ENCODE data around the gene C1QL2.

C1QL2 gene

DNA sequence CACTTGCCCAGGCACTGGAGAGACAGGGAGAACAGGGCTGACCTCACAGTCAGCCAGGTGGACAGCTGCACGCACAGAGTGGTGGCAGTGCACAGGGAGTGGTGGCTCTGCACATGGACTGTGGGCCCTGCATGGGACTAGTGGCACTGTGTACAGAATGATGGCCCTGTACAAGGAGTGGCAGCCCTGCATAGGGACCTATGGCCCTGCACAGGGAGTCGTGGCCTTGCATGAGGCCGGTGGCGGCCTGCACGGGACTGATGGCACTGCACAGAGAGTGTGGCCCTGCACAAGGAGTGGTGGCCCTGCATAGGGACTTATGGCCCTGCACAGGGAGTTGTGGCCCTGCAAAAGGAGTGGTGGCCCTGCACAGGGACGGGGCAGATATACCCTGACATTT is 46.0 kb upstream of the C1QL2 start:
- H3K36me3 ChIP-seq (replicated peaks in 1 of 2; ENCODE audit: control insufficient read depth in 2 of 2, insufficient read depth in 2 of 2, low read length in 2 of 2): no peaks in the 10 kb centered on the region
- H3K23ac ChIP-seq (ENCODE audit: low read depth, low read length, poor library complexity): no peak overlapping the region
- H2BK5ac ChIP-seq (ENCODE audit: low read length): no peak overlapping the region
- H3K4me1 ChIP-seq (ENCODE audit: control insufficient read depth in 2 of 2, insufficient read depth in 1 of 2, low read depth in 1 of 2, low read length in 2 of 2): no peaks in the 10 kb centered on the region
- no peak for DNase-seq (ENCODE audit: low spot score)
- H4K8ac ChIP-seq (ENCODE audit: low read depth, low read length): no peak overlapping the region
- no peak overlapping the region for H2AK5ac ChIP-seq (ENCODE audit: low read depth, low read length)
- H3K4me3 ChIP-seq (ENCODE audit: low read length in 2 of 2): no peak overlapping the region
- no peak overlapping the region for H2BK15ac ChIP-seq (ENCODE audit: low read length)
- H3K4ac ChIP-seq (ENCODE audit: low read length): no peak overlapping the region
- no peak overlapping the region for H3K14ac ChIP-seq (ENCODE audit: low read length)
- no peak overlapping the region for H3K27ac ChIP-seq (replicated peaks; ENCODE audit: low read length)
- no CpG with 5 or more reads among the region's 6 CpGs for WGBS, 2 donors (ENCODE audit: extremely low coverage in 2 of 2, insufficient read length in 2 of 2, insufficient replicate concordance in 1 of 2)
- H2BK120ac ChIP-seq (ENCODE audit: low read depth, low read length): no peak overlapping the region
- H2BK12ac ChIP-seq (ENCODE audit: low read length): no peak overlapping the region
- no peak overlapping the region for H3K9ac ChIP-seq (ENCODE audit: low read depth, low read length, poor library complexity)
- no peak overlapping the region for H3K18ac ChIP-seq (ENCODE audit: low read length)
- H3K27me3 ChIP-seq (ENCODE audit: control insufficient read depth in 3 of 3, insufficient read depth in 3 of 3, low read depth in 1 of 3, low read length in 3 of 3): peaks cover 0 to 20% (median 0%) of the 10 kb centered on the region in 3 experiments
- H3K4me2 ChIP-seq (ENCODE audit: insufficient read depth, low read length, poor library complexity, severe bottlenecking): no peak overlapping the region
- no peak overlapping the region for H2AFZ ChIP-seq (ENCODE audit: low read length)
- H3K79me1 ChIP-seq (ENCODE audit: low read depth, low read length): no peaks in the 10 kb centered on the region
- no peak overlapping the region for H4K91ac ChIP-seq (ENCODE audit: low read depth, low read length, poor library complexity)
- no peaks in the 10 kb centered on the region for H3K9me3 ChIP-seq (replicated peaks in 1 of 2; ENCODE audit: control insufficient read depth in 2 of 2, insufficient read depth in 1 of 2, low read depth in 1 of 2, low read length in 2 of 2)

DNA sequence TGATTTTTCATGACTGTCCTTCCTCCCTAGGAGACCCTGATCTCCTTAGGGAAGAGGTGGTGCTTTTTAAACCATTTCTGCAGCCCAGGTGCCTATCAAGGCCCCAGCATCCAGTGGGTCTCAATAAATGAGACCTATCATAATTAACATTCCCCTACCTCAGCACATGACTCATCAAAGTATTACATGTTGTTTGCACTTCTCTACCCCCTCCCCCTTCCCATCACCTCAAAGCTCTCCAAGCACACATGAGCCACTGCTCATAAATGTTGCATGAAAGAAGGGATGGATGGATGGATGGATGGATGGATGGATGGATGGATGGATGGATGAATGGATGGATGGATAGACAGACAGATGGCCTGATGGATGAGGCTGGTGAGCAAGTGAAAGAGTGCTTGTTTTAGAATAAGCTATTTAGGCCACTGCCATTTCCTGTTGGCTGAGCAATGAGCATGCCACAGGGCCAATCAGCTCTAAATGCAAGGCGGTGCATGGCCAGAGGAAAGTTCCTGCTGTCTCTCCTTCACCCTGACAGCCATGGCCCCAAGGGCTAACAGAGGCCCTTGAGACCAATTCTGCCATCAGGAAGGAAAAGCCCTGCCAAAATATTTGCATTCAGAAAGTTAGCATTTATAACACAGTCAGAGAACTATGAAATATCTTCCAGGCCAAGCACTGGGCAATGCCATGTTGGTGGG is 44.2 kb upstream of the C1QL2 start:
- no peak overlapping the region for H2BK120ac ChIP-seq (ENCODE audit: low read depth, low read length)

DNA sequence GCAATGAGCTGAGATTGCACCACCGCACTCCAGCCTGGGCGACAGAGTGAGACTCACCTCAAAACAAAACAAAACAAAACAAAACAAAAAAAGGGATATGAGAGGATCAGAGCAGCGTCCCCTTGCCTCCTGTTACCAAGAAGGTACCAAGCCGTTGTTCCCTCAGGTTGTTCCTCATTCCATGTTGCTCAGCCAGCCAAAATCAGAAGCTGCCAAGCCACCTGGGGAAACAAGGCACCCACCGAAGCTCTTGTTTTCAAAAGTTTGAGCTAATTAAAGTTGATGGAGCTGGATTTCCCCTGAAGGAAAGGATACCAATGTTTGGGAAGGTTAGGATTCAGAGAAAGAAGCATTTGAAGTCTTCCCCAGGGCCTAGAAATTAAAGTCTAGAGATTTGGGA is 43.3 kb upstream of the C1QL2 start:
- Histone ChIP-seq H3K4me3 (ENCODE audit: low read length in 2 of 2) (no peak overlapping the region), H2AK5ac (ENCODE audit: low read depth, low read length) (no peak overlapping the region), H2AFZ (ENCODE audit: low read length) (no peak overlapping the region), H3K9ac (ENCODE audit: low read depth, low read length, poor library complexity) (no peak overlapping the region), H4K91ac (ENCODE audit: low read depth, low read length, poor library complexity) (no peak overlapping the region), H3K27me3 (ENCODE audit: control insufficient read depth in 3 of 3, insufficient read depth in 3 of 3, low read depth in 1 of 3, low read length in 3 of 3) (peaks cover 0 to 12% (median 0%) of the 10 kb centered on the region in 3 experiments), H3K4me1 (ENCODE audit: control insufficient read depth in 2 of 2, insufficient read depth in 1 of 2, low read depth in 1 of 2, low read length in 2 of 2) (no peaks in the 10 kb centered on the region), H3K36me3 (replicated peaks in 1 of 2; ENCODE audit: control insufficient read depth in 2 of 2, insufficient read depth in 2 of 2, low read length in 2 of 2) (no peaks in the 10 kb centered on the region), H3K9me3 (replicated peaks in 1 of 2; ENCODE audit: control insufficient read depth in 2 of 2, insufficient read depth in 1 of 2, low read depth in 1 of 2, low read length in 2 of 2) (no peaks in the 10 kb centered on the region), H3K14ac (ENCODE audit: low read length) (no peak overlapping the region), H4K8ac (ENCODE audit: low read depth, low read length) (no peak overlapping the region), H3K79me1 (ENCODE audit: low read depth, low read length) (no peaks in the 10 kb centered on the region), H2BK120ac (ENCODE audit: low read depth, low read length) (no peak overlapping the region), H3K18ac (ENCODE audit: low read length) (no peak overlapping the region), H3K4ac (ENCODE audit: low read length) (no peak overlapping the region), H3K4me2 (ENCODE audit: insufficient read depth, low read length, poor library complexity, severe bottlenecking) (no peak overlapping the region), H2BK15ac (ENCODE audit: low read length) (no peak overlapping the region), H3K23ac (ENCODE audit: low read depth, low read length, poor library complexity) (no peak overlapping the region), H2BK12ac (ENCODE audit: low read length) (no peak overlapping the region), H3K27ac (replicated peaks; ENCODE audit: low read length) (no peak overlapping the region), H2BK5ac (ENCODE audit: low read length) (no peak overlapping the region)
- no CpG with 5 or more reads among the region's 5 CpGs for WGBS, 2 donors (ENCODE audit: extremely low coverage in 2 of 2, insufficient read length in 2 of 2, insufficient replicate concordance in 1 of 2)
- no peak for DNase-seq (ENCODE audit: low spot score)

More for the DNA sequence above, 44.2 kb upstream of the C1QL2 start:
- no peak overlapping the region for H3K4ac ChIP-seq (ENCODE audit: low read length)
- H3K14ac ChIP-seq (ENCODE audit: low read length): no peak overlapping the region
- H3K79me1 ChIP-seq (ENCODE audit: low read depth, low read length): no peaks in the 10 kb centered on the region
- H3K27me3 ChIP-seq (ENCODE audit: control insufficient read depth in 3 of 3, insufficient read depth in 3 of 3, low read depth in 1 of 3, low read length in 3 of 3): peaks cover 0 to 15% (median 0%) of the 10 kb centered on the region in 3 experiments
- no peak overlapping the region for H3K27ac ChIP-seq (replicated peaks; ENCODE audit: low read length)
- no peak overlapping the region for H3K9ac ChIP-seq (ENCODE audit: low read depth, low read length, poor library complexity)
- H3K18ac ChIP-seq (ENCODE audit: low read length): no peak overlapping the region
- no peak overlapping the region for H2AK5ac ChIP-seq (ENCODE audit: low read depth, low read length)
- H2BK12ac ChIP-seq (ENCODE audit: low read length): no peak overlapping the region
- no peak overlapping the region for H3K4me2 ChIP-seq (ENCODE audit: insufficient read depth, low read length, poor library complexity, severe bottlenecking)
- no CpG with 5 or more reads among the region's 1 CpG for WGBS, 2 donors (ENCODE audit: extremely low coverage in 2 of 2, insufficient read length in 2 of 2, insufficient replicate concordance in 1 of 2)
- H4K8ac ChIP-seq (ENCODE audit: low read depth, low read length): no peak overlapping the region
- no peaks in the 10 kb centered on the region for H3K9me3 ChIP-seq (replicated peaks in 1 of 2; ENCODE audit: control insufficient read depth in 2 of 2, insufficient read depth in 1 of 2, low read depth in 1 of 2, low read length in 2 of 2)
- no peak overlapping the region for H3K23ac ChIP-seq (ENCODE audit: low read depth, low read length, poor library complexity)
- H3K4me3 ChIP-seq (ENCODE audit: low read length in 2 of 2): no peak overlapping the region
- no peaks in the 10 kb centered on the region for H3K4me1 ChIP-seq (ENCODE audit: control insufficient read depth in 2 of 2, insufficient read depth in 1 of 2, low read depth in 1 of 2, low read length in 2 of 2)
- no peak overlapping the region for H2AFZ ChIP-seq (ENCODE audit: low read length)
- no peak overlapping the region for H2BK15ac ChIP-seq (ENCODE audit: low read length)
- H2BK5ac ChIP-seq (ENCODE audit: low read length): no peak overlapping the region
- H3K36me3 ChIP-seq (replicated peaks in 1 of 2; ENCODE audit: control insufficient read depth in 2 of 2, insufficient read depth in 2 of 2, low read length in 2 of 2): no peaks in the 10 kb centered on the region
- DNase-seq (ENCODE audit: low spot score): no peak
- no peak overlapping the region for H4K91ac ChIP-seq (ENCODE audit: low read depth, low read length, poor library complexity)

DNA sequence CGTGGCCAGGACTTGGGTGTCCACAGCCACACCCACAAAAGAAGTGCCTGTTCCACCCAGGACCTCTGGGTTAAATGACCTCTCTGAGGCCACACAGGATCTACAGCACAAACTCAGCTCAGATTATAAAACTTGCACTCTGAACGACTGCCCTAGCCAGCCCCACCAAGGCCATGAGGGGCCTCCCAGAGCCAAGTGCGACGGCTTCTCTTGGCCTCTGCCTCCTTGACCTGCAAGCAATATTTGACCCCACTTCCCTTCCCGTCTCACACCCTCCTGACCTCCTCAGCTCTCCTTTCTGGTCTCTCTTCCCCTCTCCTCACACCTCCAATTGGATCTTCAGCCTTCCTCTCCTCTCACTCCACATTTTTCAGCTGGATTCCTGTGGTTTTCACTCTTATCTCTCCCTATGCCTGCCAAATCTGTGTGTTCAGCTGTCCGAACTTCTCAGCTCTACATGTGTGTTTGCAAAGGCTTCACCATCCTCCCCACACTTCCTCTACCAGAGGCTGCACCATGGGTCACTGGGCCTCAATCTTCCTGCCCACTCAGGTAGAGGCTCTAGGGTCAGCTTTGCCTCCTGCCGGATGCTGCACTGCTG is 39.8 kb upstream of the C1QL2 start:
- Histone ChIP-seq H2BK5ac (ENCODE audit: low read length) (no peak overlapping the region), H2BK12ac (ENCODE audit: low read length) (no peak overlapping the region), H3K9ac (ENCODE audit: low read depth, low read length, poor library complexity) (no peak overlapping the region), H2AK5ac (ENCODE audit: low read depth, low read length) (no peak overlapping the region), H4K8ac (ENCODE audit: low read depth, low read length) (no peak overlapping the region), H3K23ac (ENCODE audit: low read depth, low read length, poor library complexity) (no peak overlapping the region), H3K36me3 (replicated peaks in 1 of 2; ENCODE audit: control insufficient read depth in 2 of 2, insufficient read depth in 2 of 2, low read length in 2 of 2) (no peaks in the 10 kb centered on the region), H3K14ac (ENCODE audit: low read length) (no peak overlapping the region), H3K4me1 (ENCODE audit: control insufficient read depth in 2 of 2, insufficient read depth in 1 of 2, low read depth in 1 of 2, low read length in 2 of 2) (peaks cover 0 to 3% of the 10 kb centered on the region in 2 donors), H3K27me3 (ENCODE audit: control insufficient read depth in 3 of 3, insufficient read depth in 3 of 3, low read depth in 1 of 3, low read length in 3 of 3) (peaks cover 0 to 12% (median 3%) of the 10 kb centered on the region in 3 experiments), H4K91ac (ENCODE audit: low read depth, low read length, poor library complexity) (no peak overlapping the region), H3K4me2 (ENCODE audit: insufficient read depth, low read length, poor library complexity, severe bottlenecking) (no peak overlapping the region), H3K27ac (replicated peaks; ENCODE audit: low read length) (no peak overlapping the region), H3K18ac (ENCODE audit: low read length) (peak overlapping the region; percentile 69), H2AFZ (ENCODE audit: low read length) (no peak overlapping the region), H3K4me3 (ENCODE audit: low read length in 2 of 2) (no peak overlapping the region), H2BK120ac (ENCODE audit: low read depth, low read length) (no peak overlapping the region), H2BK15ac (ENCODE audit: low read length) (no peak overlapping the region), H3K79me1 (ENCODE audit: low read depth, low read length) (no peaks in the 10 kb centered on the region), H3K4ac (ENCODE audit: low read length) (no peak overlapping the region), H3K9me3 (replicated peaks in 1 of 2; ENCODE audit: control insufficient read depth in 2 of 2, insufficient read depth in 1 of 2, low read depth in 1 of 2, low read length in 2 of 2) (no peaks in the 10 kb centered on the region)
- no CpG with 5 or more reads among the region's 7 CpGs for WGBS, 2 donors (ENCODE audit: extremely low coverage in 2 of 2, insufficient read length in 2 of 2, insufficient replicate concordance in 1 of 2)
- DNase-seq (ENCODE audit: low spot score): no peak

Measured in neuronal stem cell (in vitro differentiated cells).